SK-N-SH treated with all-trans-retinoic acid at 6 μM for 48 hours (cell line): ENCODE measurements around the gene SLC9B1.

Experiments
- ATAC-seq: fragments of 200-7000 bp; cut with Tn5 transposase; 3 replicates; pipeline ENCODE4 v1.9.1; 2020; ENCODE audit warnings: mild to moderate bottlenecking, moderate library complexity
- ARNTL ChIP-seq: fragments of 450-650 bp; formaldehyde crosslinking; IDR thresholded peaks from 2 replicates; pipeline ENCODE4 v1.5.0; 2020; ENCODE audit warnings: low read depth, mild to moderate bottlenecking, moderate library complexity, borderline replicate concordance
- BACH2 ChIP-seq: fragments of 250-450 bp; sonication (Bioruptor Pico); IDR thresholded peaks from 2 replicates; pipeline ENCODE4 v1.9.0; 2021; ENCODE audit warnings: mild to moderate bottlenecking, borderline replicate concordance
- CSDC2 ChIP-seq: fragments of 250-450 bp; sonication (Bioruptor Pico); IDR thresholded peaks from 2 replicates; pipeline ENCODE4 v1.5.0; 2020; ENCODE audit warnings: mild to moderate bottlenecking, moderate library complexity
- ESRRG ChIP-seq: fragments of 250-450 bp; sonication (Bioruptor Pico); IDR thresholded peaks from 2 replicates; pipeline ENCODE4 v1.6.1; 2021; ENCODE audit warnings: mild to moderate bottlenecking
- GLIS3 ChIP-seq: fragments of 250-450 bp; sonication (Bioruptor Pico); IDR thresholded peaks from 2 replicates; pipeline ENCODE4 v1.5.0; 2020; ENCODE audit warnings: mild to moderate bottlenecking, moderate library complexity
- ISL1 ChIP-seq: fragments of 250-450 bp; sonication (Bioruptor Pico); IDR thresholded peaks from 2 replicates; pipeline ENCODE4 v2.1.2; 2022; ENCODE audit warnings: mild to moderate bottlenecking, moderate library complexity
- OSR1 ChIP-seq: fragments of 250-450 bp; sonication (Bioruptor Pico); IDR thresholded peaks from 2 replicates; pipeline ENCODE4 v1.8.0; 2022; ENCODE audit warnings: moderate library complexity, mild to moderate bottlenecking, inconsistent platforms
- POU6F1 ChIP-seq: fragments of 250-450 bp; sonication (Bioruptor Pico); IDR thresholded peaks from 2 replicates; pipeline ENCODE4 v1.8.0; 2021; ENCODE audit warnings: low read depth, mild to moderate bottlenecking, moderate library complexity, borderline replicate concordance
- PPARA ChIP-seq: fragments of 250-450 bp; sonication (Bioruptor Pico); IDR thresholded peaks from 2 replicates; pipeline ENCODE4 v1.5.0; 2020; ENCODE audit warnings: mild to moderate bottlenecking, borderline replicate concordance
- SNAI2 ChIP-seq: fragments of 250-450 bp; sonication (Bioruptor Pico); IDR thresholded peaks from 2 replicates; pipeline ENCODE4 v1.5.0; 2020; ENCODE audit warnings: mild to moderate bottlenecking, moderate library complexity
- TCF4 ChIP-seq: fragments of 250-450 bp; sonication (Bioruptor Pico); IDR thresholded peaks from 2 replicates; pipeline ENCODE4 v1.8.0; 2021; ENCODE audit warnings: mild to moderate bottlenecking, moderate library complexity, borderline replicate concordance
- TOX ChIP-seq: fragments of 250-450 bp; sonication (Bioruptor Pico); IDR thresholded peaks from 2 replicates; pipeline ENCODE4 v1.8.0; 2021; ENCODE audit warnings: mild to moderate bottlenecking, moderate library complexity, borderline replicate concordance
- ZC3H10 ChIP-seq: fragments of 250-450 bp; sonication (Bioruptor Pico); IDR thresholded peaks from 2 replicates; pipeline ENCODE4 v1.5.1; 2021; ENCODE audit warnings: mild to moderate bottlenecking, moderate library complexity
- ZFP3 ChIP-seq: fragments of 250-450 bp; sonication (Bioruptor Pico); IDR thresholded peaks from 2 replicates; pipeline ENCODE4 v1.5.0; 2020; ENCODE audit warnings: mild to moderate bottlenecking, moderate library complexity
- ZFP30 ChIP-seq: fragments of 450-650 bp; formaldehyde crosslinking; IDR thresholded peaks from 2 replicates; pipeline ENCODE4 v1.5.0; 2022; ENCODE audit warnings: mild to moderate bottlenecking, moderate library complexity
- ZNF565 ChIP-seq: fragments of 450-650 bp; formaldehyde crosslinking; conservative IDR thresholded peaks from 2 replicates; pipeline ENCODE4 v1.5.0; 2020; ENCODE audit warnings: low read depth, mild to moderate bottlenecking, moderate library complexity
- ZNF8 ChIP-seq: fragments of 450-650 bp; formaldehyde crosslinking; IDR thresholded peaks from 2 replicates; pipeline ENCODE4 v1.5.0; 2020; ENCODE audit warnings: mild to moderate bottlenecking, moderate library complexity
- TF ChIP-seq, protein P1 (sequence below): fragments of 250-450 bp; sonication (Bioruptor Pico); IDR thresholded peaks from 2 replicates; pipeline ENCODE4 v1.5.1; 2021; ENCODE audit warnings: mild to moderate bottlenecking, moderate library complexity
- TF ChIP-seq, protein P2 (sequence below): fragments of 250-450 bp; sonication (Bioruptor Pico); IDR thresholded peaks from 2 replicates; pipeline ENCODE4 v1.5.1; 2020; ENCODE audit warnings: low read depth, mild to moderate bottlenecking, moderate library complexity
- TF ChIP-seq, protein P3 (sequence below): fragments of 250-450 bp; sonication (Bioruptor Pico); IDR thresholded peaks from 2 replicates; pipeline ENCODE4 v1.8.0; 2020; ENCODE audit warnings: mild to moderate bottlenecking, moderate library complexity, borderline replicate concordance
- TF ChIP-seq, protein P4 (sequence below): fragments of 250-450 bp; sonication (Bioruptor Pico); IDR thresholded peaks from 2 replicates; pipeline ENCODE4 v1.5.0; 2020; ENCODE audit warnings: mild to moderate bottlenecking, moderate library complexity

SLC9B1 gene

GRCh38 chr4:103019308-103020124, at the start of gene SLC9B1:
Gene SLC9B1, minus strand, starts transcription at chr4:103019705. Its CDS starts 27,994 bp downstream, at chr4:102991711.
- peak; percentile 99 for ATAC-seq
- TF ChIP-seq ZFP3 (CRISPR knock-in tag) = no peak
- TF ChIP-seq CSDC2 (CRISPR knock-in tag) = no peak
- TF ChIP-seq PPARA = no peak
- no peak for TF ChIP-seq ZFP30 (CRISPR knock-in tag)
- TF ChIP-seq, protein P1, sequence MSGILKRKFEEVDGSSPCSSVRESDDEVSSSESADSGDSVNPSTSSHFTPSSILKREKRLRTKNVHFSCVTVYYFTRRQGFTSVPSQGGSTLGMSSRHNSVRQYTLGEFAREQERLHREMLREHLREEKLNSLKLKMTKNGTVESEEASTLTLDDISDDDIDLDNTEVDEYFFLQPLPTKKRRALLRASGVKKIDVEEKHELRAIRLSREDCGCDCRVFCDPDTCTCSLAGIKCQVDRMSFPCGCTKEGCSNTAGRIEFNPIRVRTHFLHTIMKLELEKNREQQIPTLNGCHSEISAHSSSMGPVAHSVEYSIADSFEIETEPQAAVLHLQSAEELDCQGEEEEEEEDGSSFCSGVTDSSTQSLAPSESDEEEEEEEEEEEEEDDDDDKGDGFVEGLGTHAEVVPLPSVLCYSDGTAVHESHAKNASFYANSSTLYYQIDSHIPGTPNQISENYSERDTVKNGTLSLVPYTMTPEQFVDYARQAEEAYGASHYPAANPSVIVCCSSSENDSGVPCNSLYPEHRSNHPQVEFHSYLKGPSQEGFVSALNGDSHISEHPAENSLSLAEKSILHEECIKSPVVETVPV (CRISPR knock-in tag) = no peak
- no peak for TF ChIP-seq ISL1 (CRISPR knock-in tag)
- no peak for TF ChIP-seq GLIS3 (CRISPR knock-in tag)
- no peak for TF ChIP-seq TCF4 (CRISPR knock-in tag)
- no peak for TF ChIP-seq TOX (CRISPR knock-in tag)
- TF ChIP-seq ESRRG (CRISPR knock-in tag) = no peak
- TF ChIP-seq ZNF565 (CRISPR knock-in tag) = no peak
- TF ChIP-seq BACH2 = no peak
- TF ChIP-seq OSR1 (CRISPR knock-in tag) = no peak
- no peak for TF ChIP-seq ZC3H10
- TF ChIP-seq POU6F1 (CRISPR knock-in tag) = no peak
- TF ChIP-seq ZNF8 (CRISPR knock-in tag) = no peak
- no peak for TF ChIP-seq ARNTL (CRISPR knock-in tag)
- TF ChIP-seq, protein P2, sequence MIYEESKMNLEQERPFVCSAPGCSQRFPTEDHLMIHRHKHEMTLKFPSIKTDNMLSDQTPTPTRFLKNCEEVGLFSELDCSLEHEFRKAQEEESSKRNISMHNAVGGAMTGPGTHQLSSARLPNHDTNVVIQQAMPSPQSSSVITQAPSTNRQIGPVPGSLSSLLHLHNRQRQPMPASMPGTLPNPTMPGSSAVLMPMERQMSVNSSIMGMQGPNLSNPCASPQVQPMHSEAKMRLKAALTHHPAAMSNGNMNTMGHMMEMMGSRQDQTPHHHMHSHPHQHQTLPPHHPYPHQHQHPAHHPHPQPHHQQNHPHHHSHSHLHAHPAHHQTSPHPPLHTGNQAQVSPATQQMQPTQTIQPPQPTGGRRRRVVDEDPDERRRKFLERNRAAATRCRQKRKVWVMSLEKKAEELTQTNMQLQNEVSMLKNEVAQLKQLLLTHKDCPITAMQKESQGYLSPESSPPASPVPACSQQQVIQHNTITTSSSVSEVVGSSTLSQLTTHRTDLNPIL (CRISPR knock-in tag) = no peak
- TF ChIP-seq, all 23 proteins: peak for 0

- peak; percentile 48; the same call in 2 of the 3 replicates for ATAC-seq
- TF ChIP-seq, protein P3, sequence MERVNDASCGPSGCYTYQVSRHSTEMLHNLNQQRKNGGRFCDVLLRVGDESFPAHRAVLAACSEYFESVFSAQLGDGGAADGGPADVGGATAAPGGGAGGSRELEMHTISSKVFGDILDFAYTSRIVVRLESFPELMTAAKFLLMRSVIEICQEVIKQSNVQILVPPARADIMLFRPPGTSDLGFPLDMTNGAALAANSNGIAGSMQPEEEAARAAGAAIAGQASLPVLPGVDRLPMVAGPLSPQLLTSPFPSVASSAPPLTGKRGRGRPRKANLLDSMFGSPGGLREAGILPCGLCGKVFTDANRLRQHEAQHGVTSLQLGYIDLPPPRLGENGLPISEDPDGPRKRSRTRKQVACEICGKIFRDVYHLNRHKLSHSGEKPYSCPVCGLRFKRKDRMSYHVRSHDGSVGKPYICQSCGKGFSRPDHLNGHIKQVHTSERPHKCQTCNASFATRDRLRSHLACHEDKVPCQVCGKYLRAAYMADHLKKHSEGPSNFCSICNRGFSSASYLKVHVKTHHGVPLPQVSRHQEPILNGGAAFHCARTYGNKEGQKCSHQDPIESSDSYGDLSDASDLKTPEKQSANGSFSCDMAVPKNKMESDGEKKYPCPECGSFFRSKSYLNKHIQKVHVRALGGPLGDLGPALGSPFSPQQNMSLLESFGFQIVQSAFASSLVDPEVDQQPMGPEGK = no peak
- TF ChIP-seq GLIS3 (CRISPR knock-in tag) (no peak), ZNF565 (CRISPR knock-in tag) (no peak), SNAI2 (CRISPR knock-in tag) (no peak), OSR1 (CRISPR knock-in tag) (no peak)
- TF ChIP-seq, protein P2 (CRISPR knock-in tag) = no peak
Measured at GRCh38 chr4:103067841-103068547, 48.5 kb upstream of the SLC9B1 start.

DNA sequence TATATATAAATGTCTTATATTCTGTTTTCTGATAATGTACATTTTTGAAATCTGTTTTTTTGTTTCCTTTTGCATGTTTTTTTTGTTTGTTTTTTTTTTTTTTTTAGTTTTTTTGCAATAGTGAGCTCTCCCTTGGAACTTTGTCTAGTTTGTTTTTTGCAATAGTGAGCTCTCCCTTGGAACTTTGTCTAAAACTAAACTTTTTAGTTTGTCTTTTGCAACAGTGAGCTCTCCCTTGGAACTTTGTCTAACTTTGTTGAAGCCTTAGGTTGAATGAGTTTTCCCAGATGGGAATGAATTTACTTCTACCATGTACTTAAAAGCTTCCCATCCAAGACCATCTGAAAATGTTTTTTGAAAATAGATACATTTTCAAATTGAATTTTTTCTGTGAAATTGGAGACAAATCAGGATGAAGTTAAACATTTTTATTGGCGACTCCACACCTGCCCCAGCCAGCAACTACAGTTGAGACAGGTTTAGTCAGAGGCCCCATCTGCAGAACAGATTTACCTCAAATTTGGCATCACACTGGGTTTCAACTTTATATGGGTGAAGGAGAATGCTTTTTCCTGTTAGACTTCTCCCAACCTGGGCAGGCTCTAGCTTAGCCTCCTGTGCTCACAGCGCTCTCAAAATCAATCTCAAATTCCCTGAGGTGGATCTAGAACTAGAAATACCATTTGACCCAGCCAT, 41.1 kb upstream of the SLC9B1 start:
- no peak for ATAC-seq
- no peak for TF ChIP-seq ARNTL (CRISPR knock-in tag)
- TF ChIP-seq, protein P3 = no peak
- TF ChIP-seq, protein P2 (CRISPR knock-in tag) = no peak
- no peak for TF ChIP-seq GLIS3 (CRISPR knock-in tag)
- TF ChIP-seq, protein P4, sequence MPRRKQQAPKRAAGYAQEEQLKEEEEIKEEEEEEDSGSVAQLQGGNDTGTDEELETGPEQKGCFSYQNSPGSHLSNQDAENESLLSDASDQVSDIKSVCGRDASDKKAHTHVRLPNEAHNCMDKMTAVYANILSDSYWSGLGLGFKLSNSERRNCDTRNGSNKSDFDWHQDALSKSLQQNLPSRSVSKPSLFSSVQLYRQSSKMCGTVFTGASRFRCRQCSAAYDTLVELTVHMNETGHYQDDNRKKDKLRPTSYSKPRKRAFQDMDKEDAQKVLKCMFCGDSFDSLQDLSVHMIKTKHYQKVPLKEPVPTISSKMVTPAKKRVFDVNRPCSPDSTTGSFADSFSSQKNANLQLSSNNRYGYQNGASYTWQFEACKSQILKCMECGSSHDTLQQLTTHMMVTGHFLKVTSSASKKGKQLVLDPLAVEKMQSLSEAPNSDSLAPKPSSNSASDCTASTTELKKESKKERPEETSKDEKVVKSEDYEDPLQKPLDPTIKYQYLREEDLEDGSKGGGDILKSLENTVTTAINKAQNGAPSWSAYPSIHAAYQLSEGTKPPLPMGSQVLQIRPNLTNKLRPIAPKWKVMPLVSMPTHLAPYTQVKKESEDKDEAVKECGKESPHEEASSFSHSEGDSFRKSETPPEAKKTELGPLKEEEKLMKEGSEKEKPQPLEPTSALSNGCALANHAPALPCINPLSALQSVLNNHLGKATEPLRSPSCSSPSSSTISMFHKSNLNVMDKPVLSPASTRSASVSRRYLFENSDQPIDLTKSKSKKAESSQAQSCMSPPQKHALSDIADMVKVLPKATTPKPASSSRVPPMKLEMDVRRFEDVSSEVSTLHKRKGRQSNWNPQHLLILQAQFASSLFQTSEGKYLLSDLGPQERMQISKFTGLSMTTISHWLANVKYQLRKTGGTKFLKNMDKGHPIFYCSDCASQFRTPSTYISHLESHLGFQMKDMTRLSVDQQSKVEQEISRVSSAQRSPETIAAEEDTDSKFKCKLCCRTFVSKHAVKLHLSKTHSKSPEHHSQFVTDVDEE (CRISPR knock-in tag) = no peak
